GM23338 (cell line): Measurements from ENCODE around the gene NXN. TPM values are rescaled to one million over a fixed set of nuclear protein-coding genes. Genes with fewer than 3 reads are reported as not detected.

Source experiments
- ATAC-seq: fragments of 200-7000 bp; cut with Tn5 transposase; 3 replicates; pipeline ENCODE4 v1.9.1; 2020
- DNase-seq: peaks from one replicate; pipeline ENCODE4 v3.0.0-alpha.2; 2015; ENCODE audit warnings: low spot score
- H2AFZ ChIP-seq: fragments of 200-600 bp; sonication (generic); 2 replicates; pipeline ENCODE4 v1.8.0; 2016; ENCODE audit warnings: antibody characterized with exemption, mild to moderate bottlenecking, moderate library complexity
- H3F3A ChIP-seq: fragments of 200-600 bp; sonication (generic); replicated peaks from 2 replicates; pipeline ENCODE4 v1.8.0; 2017; ENCODE audit warnings: antibody characterized with exemption, mixed run types, low read depth
- H3K27ac ChIP-seq: fragments of 200-600 bp; sonication (generic); 2 replicates; pipeline ENCODE4 v1.6.1; 2016; ENCODE audit warnings: low read depth
- H3K27me3 ChIP-seq: fragments of 200-600 bp; sonication (generic); 2 replicates; pipeline ENCODE4 v1.8.0; 2016; ENCODE audit warnings: mild to moderate bottlenecking, mixed run types, moderate library complexity; ENCODE audit not compliant: insufficient read depth
- H3K36me3 ChIP-seq: fragments of 200-600 bp; sonication (generic); 2 replicates; pipeline ENCODE4 v1.8.0; 2016; ENCODE audit warnings: mild to moderate bottlenecking; ENCODE audit not compliant: insufficient read depth
- H3K4me1 ChIP-seq: fragments of 200-600 bp; sonication (generic); 2 replicates; pipeline ENCODE4 v1.8.0; 2016; ENCODE audit warnings: mild to moderate bottlenecking, moderate library complexity; ENCODE audit not compliant: insufficient read depth
- H3K4me2 ChIP-seq: fragments of 200-600 bp; sonication (generic); 2 replicates; pipeline ENCODE4 v1.7.1; 2017; ENCODE audit warnings: mixed run types
- H3K4me3 ChIP-seq: fragments of 200-600 bp; sonication (generic); 2 replicates; pipeline ENCODE4 v1.6.1; 2016; ENCODE audit warnings: mixed run types
- H3K79me2 ChIP-seq: fragments of 200-600 bp; sonication (generic); replicated peaks from 2 replicates; pipeline ENCODE4 v1.8.0; 2017; ENCODE audit warnings: mild to moderate bottlenecking; ENCODE audit not compliant: insufficient read depth
- H3K9me2 ChIP-seq: fragments of 200-600 bp; sonication (generic); 2 replicates; pipeline ENCODE4 v1.8.0; 2017; ENCODE audit not compliant: insufficient read depth
- H4K20me1 ChIP-seq: fragments of 200-600 bp; sonication (generic); replicated peaks from 2 replicates; pipeline ENCODE4 v1.8.0; 2017; ENCODE audit warnings: mild to moderate bottlenecking; ENCODE audit not compliant: insufficient read depth
- H3K27ac Mint-ChIP-seq: 2 replicates; pipeline ENCODE4 v1.8.0; 2020; ENCODE audit warnings: inconsistent platforms, mild to moderate bottlenecking, moderate library complexity, mixed read lengths
- H3K27me3 Mint-ChIP-seq: 3 replicates; pipeline ENCODE4 v1.8.0; 2022; ENCODE audit warnings: low read depth, mild to moderate bottlenecking, moderate library complexity, mixed read lengths, inconsistent platforms; ENCODE audit not compliant: insufficient read depth, poor library complexity
- H3K36me3 Mint-ChIP-seq: 3 replicates; pipeline ENCODE4 v1.8.0; 2021; ENCODE audit warnings: low read depth, mild to moderate bottlenecking, inconsistent platforms, moderate library complexity, mixed read lengths
- H3K4me1 Mint-ChIP-seq: 3 replicates; pipeline ENCODE4 v1.8.0; 2020; ENCODE audit warnings: mild to moderate bottlenecking, inconsistent platforms, mixed read lengths
- H3K4me3 Mint-ChIP-seq: 3 replicates; pipeline ENCODE4 v1.8.0; 2021; ENCODE audit warnings: moderate library complexity, mild to moderate bottlenecking, inconsistent platforms, mixed read lengths
- H3K9me3 Mint-ChIP-seq: 3 replicates; pipeline ENCODE4 v1.8.0; 2020; ENCODE audit warnings: moderate library complexity, mild to moderate bottlenecking, inconsistent platforms, mixed read lengths
- CREB1 ChIP-seq: fragments of 250-450 bp; sonication (Bioruptor Pico); IDR thresholded peaks from 2 replicates; pipeline ENCODE4 v1.5.0; 2020; ENCODE audit warnings: low read depth, mild to moderate bottlenecking, moderate library complexity
- EZH2 ChIP-seq: fragments of 200-600 bp; sonication (generic); IDR thresholded peaks from one replicate; pipeline ENCODE4 v1.8.0; 2017; ENCODE audit warnings: antibody characterized with exemption, mild to moderate bottlenecking, low read depth; ENCODE audit not compliant: unreplicated experiment
- EZH2phosphoT487 ChIP-seq: fragments of 200-600 bp; sonication (generic); IDR thresholded peaks from one replicate; pipeline ENCODE4 v1.8.1; 2018; ENCODE audit warnings: antibody characterized with exemption; ENCODE audit not compliant: unreplicated experiment
- JUNB ChIP-seq: IDR thresholded peaks from one replicate; pipeline ENCODE4 v1.6.1; 2016; ENCODE audit warnings: antibody characterized with exemption; ENCODE audit not compliant: unreplicated experiment
- NANOG ChIP-seq: IDR thresholded peaks from 2 replicates; pipeline ENCODE4 v1.6.1; 2016; ENCODE audit warnings: antibody characterized with exemption, borderline replicate concordance
- STAT1 ChIP-seq: IDR thresholded peaks from one replicate; pipeline ENCODE4 v1.6.1; 2016; ENCODE audit warnings: antibody characterized with exemption; ENCODE audit not compliant: unreplicated experiment
- ZNF114 ChIP-seq: fragments of 250-450 bp; sonication (Bioruptor Pico); IDR thresholded peaks from 2 replicates; pipeline ENCODE4 v1.5.0; 2020; ENCODE audit warnings: mild to moderate bottlenecking, moderate library complexity
- ZNF331 ChIP-seq: fragments of 250-450 bp; sonication (Bioruptor Pico); IDR thresholded peaks from 2 replicates; pipeline ENCODE4 v1.5.0; 2020; ENCODE audit warnings: low read depth, mild to moderate bottlenecking, moderate library complexity
- polyA plus RNA-seq: library from polyadenylated mRNA; unstranded; fragments of >200 nt; fragmentation: Nextera tagmentation; extraction: Ambion mirVana; gene quantifications from 2 replicates; pipeline ENCODE4 v1.2.1, GENCODE V29; 2016
- total RNA-seq: library from RNA; depleted of rRNA; stranded (reverse); fragments of >200 nt; shearing (Covaris generic); gene quantifications from 2 replicates; pipeline ENCODE4 v1.2.3, GENCODE V29; 2014
- TF ChIP-seq, protein P1 (sequence below): fragments of 250-450 bp; sonication (Bioruptor Pico); IDR thresholded peaks from 2 replicates; pipeline ENCODE4 v1.5.0; 2020; ENCODE audit warnings: mild to moderate bottlenecking, moderate library complexity
- TF ChIP-seq, protein P2 (sequence below), 2 experiments: fragments of 200-600 bp in 1 of 2; sonication (generic) in 1 of 2; conservative IDR thresholded peaks; 2 replicates each; pipeline versions ENCODE4 v1.5.1 to v1.6.1; 2016 to 2017; ENCODE audit warnings: antibody characterized with exemption in 2 of 2, low read depth in 2 of 2, mild to moderate bottlenecking in 2 of 2, moderate library complexity in 1 of 2
- TF ChIP-seq, protein P3 (sequence below): IDR thresholded peaks from 2 replicates; pipeline ENCODE4 v1.6.1; 2016; ENCODE audit warnings: antibody characterized with exemption
- TF ChIP-seq, protein P4 (sequence below): IDR thresholded peaks from one replicate; pipeline ENCODE4 v1.6.1; 2018; ENCODE audit warnings: antibody characterized with exemption; ENCODE audit not compliant: unreplicated experiment

The NXN gene
- total and polyA plus RNA-seq, 2 experiments from 2014 or later = 31.8 to 105 TPM

DNA sequence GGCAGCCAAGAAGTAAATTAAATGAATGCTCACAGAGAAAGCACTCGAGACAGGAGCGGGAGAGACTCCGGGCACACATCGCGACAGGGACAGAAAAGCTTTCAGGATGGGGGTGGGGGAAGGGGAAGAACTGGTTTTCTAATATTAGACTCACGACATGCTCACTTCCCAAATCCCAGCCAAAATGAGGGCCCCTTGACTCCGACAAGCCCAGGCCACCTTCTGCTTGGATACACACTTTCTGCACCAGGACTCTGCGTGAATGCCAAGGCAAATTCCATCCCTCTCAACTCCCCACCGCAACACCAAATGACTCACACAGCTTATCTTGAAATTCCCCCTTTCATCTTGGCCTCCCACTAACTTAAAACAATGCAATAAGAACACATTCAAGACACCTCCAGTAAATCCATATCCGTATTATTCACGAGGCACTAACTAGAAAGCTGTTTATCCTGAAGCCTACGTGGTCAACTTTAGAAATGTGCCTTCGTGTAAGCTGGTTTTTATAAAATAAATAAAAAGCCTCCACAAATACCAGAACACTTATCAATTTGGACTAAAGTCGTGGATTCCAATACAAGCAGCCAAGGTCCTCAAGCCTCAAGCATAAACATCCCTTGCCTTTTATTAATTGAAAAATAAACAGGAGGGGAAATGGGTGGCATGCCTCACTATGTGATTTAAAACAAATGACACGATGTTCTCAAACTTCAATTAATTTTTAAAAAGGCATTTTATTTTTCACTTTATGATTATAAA lies 46.1 kb downstream of the NXN start (continued):
- TF ChIP-seq, protein P1, sequence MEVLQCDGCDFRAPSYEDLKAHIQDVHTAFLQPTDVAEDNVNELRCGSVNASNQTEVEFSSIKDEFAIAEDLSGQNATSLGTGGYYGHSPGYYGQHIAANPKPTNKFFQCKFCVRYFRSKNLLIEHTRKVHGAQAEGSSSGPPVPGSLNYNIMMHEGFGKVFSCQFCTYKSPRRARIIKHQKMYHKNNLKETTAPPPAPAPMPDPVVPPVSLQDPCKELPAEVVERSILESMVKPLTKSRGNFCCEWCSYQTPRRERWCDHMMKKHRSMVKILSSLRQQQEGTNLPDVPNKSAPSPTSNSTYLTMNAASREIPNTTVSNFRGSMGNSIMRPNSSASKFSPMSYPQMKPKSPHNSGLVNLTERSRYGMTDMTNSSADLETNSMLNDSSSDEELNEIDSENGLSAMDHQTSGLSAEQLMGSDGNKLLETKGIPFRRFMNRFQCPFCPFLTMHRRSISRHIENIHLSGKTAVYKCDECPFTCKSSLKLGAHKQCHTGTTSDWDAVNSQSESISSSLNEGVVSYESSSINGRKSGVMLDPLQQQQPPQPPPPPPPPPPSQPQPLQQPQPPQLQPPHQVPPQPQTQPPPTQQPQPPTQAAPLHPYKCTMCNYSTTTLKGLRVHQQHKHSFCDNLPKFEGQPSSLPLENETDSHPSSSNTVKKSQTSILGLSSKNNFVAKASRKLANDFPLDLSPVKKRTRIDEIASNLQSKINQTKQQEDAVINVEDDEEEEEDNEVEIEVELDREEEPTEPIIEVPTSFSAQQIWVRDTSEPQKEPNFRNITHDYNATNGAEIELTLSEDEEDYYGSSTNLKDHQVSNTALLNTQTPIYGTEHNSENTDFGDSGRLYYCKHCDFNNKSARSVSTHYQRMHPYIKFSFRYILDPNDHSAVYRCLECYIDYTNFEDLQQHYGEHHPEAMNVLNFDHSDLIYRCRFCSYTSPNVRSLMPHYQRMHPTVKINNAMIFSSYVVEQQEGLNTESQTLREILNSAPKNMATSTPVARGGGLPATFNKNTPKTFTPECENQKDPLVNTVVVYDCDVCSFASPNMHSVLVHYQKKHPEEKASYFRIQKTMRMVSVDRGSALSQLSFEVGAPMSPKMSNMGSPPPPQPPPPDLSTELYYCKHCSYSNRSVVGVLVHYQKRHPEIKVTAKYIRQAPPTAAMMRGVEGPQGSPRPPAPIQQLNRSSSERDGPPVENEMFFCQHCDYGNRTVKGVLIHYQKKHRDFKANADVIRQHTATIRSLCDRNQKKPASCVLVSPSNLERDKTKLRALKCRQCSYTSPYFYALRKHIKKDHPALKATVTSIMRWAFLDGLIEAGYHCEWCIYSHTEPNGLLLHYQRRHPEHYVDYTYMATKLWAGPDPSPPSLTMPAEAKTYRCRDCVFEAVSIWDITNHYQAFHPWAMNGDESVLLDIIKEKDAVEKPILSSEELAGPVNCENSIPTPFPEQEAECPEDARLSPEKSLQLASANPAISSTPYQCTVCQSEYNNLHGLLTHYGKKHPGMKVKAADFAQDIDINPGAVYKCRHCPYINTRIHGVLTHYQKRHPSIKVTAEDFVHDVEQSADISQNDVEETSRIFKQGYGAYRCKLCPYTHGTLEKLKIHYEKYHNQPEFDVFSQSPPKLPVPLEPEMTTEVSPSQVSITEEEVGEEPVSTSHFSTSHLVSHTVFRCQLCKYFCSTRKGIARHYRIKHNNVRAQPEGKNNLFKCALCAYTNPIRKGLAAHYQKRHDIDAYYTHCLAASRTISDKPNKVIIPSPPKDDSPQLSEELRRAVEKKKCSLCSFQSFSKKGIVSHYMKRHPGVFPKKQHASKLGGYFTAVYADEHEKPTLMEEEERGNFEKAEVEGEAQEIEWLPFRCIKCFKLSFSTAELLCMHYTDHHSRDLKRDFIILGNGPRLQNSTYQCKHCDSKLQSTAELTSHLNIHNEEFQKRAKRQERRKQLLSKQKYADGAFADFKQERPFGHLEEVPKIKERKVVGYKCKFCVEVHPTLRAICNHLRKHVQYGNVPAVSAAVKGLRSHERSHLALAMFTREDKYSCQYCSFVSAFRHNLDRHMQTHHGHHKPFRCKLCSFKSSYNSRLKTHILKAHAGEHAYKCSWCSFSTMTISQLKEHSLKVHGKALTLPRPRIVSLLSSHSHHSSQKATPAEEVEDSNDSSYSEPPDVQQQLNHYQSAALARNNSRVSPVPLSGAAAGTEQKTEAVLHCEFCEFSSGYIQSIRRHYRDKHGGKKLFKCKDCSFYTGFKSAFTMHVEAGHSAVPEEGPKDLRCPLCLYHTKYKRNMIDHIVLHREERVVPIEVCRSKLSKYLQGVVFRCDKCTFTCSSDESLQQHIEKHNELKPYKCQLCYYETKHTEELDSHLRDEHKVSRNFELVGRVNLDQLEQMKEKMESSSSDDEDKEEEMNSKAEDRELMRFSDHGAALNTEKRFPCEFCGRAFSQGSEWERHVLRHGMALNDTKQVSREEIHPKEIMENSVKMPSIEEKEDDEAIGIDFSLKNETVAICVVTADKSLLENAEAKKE (CRISPR knock-in tag) = no peak
- TF ChIP-seq STAT1 (no peak), EZH2phosphoT487 (no peak)

DNA sequence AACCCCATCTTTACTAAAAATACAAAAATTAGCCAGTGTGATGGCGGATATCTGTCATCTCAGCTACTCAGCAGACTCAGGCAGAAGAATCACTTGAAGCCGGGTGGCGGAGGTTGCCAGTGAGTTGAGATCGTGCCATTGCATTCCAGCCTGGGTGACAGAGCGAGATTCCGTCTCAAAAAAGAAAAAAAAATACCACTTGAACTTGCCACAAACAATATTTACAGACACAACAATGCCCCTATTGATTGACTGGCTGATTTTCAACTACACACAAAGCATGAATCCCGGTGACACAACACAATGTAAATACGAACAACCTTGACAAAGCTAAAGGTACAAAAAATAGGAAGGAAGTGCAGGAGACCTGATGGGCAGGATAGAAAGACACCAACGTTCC lies 49.3 kb downstream of the NXN start:
- no peak overlapping the region for H3K27ac Mint-ChIP-seq
- Histone ChIP-seq H4K20me1 (peaks cover 31% of the 10 kb centered on the region), H3K4me1 (peaks cover 44% of the 10 kb centered on the region), H3F3A (peaks cover 15% of the 10 kb centered on the region), H3K4me3 (no peak overlapping the region), H3K9me2 (no peaks in the 10 kb centered on the region), H2AFZ (no peak overlapping the region), H3K27me3 (no peaks in the 10 kb centered on the region), H3K36me3 (no peaks in the 10 kb centered on the region), H3K79me2 (peaks cover 98% of the 10 kb centered on the region), H3K4me2 (no peak overlapping the region), H3K27ac (peak overlapping the region; percentile 61; the same call in 1 of the 2 replicates)
- H3K4me1 Mint-ChIP-seq = peaks cover 55% of the 10 kb centered on the region
- ATAC-seq (no peak), DNase-seq (no peak)
- no peak overlapping the region for H3K4me3 Mint-ChIP-seq
- H3K27me3 Mint-ChIP-seq = peaks cover 8% of the 10 kb centered on the region
- no peaks in the 10 kb centered on the region for H3K9me3 Mint-ChIP-seq
- H3K36me3 Mint-ChIP-seq = peaks cover 3% of the 10 kb centered on the region; the same call in 2 of the 3 replicates
- TF ChIP-seq EZH2 = no peak
- TF ChIP-seq STAT1 = no peak
- TF ChIP-seq CREB1 = no peak
- TF ChIP-seq JUNB = no peak
- no peak for TF ChIP-seq NANOG
- TF ChIP-seq, protein P2, sequence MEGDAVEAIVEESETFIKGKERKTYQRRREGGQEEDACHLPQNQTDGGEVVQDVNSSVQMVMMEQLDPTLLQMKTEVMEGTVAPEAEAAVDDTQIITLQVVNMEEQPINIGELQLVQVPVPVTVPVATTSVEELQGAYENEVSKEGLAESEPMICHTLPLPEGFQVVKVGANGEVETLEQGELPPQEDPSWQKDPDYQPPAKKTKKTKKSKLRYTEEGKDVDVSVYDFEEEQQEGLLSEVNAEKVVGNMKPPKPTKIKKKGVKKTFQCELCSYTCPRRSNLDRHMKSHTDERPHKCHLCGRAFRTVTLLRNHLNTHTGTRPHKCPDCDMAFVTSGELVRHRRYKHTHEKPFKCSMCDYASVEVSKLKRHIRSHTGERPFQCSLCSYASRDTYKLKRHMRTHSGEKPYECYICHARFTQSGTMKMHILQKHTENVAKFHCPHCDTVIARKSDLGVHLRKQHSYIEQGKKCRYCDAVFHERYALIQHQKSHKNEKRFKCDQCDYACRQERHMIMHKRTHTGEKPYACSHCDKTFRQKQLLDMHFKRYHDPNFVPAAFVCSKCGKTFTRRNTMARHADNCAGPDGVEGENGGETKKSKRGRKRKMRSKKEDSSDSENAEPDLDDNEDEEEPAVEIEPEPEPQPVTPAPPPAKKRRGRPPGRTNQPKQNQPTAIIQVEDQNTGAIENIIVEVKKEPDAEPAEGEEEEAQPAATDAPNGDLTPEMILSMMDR (conservative IDR thresholded peaks at IDR 0.05; ENCODE audit: low read depth in 2 of 2) = no peak
- TF ChIP-seq, protein P3, sequence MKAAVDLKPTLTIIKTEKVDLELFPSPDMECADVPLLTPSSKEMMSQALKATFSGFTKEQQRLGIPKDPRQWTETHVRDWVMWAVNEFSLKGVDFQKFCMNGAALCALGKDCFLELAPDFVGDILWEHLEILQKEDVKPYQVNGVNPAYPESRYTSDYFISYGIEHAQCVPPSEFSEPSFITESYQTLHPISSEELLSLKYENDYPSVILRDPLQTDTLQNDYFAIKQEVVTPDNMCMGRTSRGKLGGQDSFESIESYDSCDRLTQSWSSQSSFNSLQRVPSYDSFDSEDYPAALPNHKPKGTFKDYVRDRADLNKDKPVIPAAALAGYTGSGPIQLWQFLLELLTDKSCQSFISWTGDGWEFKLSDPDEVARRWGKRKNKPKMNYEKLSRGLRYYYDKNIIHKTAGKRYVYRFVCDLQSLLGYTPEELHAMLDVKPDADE = no peak
- no peak for TF ChIP-seq EZH2phosphoT487
- no peak for TF ChIP-seq ZNF331 (CRISPR knock-in tag)
- TF ChIP-seq, protein P4, sequence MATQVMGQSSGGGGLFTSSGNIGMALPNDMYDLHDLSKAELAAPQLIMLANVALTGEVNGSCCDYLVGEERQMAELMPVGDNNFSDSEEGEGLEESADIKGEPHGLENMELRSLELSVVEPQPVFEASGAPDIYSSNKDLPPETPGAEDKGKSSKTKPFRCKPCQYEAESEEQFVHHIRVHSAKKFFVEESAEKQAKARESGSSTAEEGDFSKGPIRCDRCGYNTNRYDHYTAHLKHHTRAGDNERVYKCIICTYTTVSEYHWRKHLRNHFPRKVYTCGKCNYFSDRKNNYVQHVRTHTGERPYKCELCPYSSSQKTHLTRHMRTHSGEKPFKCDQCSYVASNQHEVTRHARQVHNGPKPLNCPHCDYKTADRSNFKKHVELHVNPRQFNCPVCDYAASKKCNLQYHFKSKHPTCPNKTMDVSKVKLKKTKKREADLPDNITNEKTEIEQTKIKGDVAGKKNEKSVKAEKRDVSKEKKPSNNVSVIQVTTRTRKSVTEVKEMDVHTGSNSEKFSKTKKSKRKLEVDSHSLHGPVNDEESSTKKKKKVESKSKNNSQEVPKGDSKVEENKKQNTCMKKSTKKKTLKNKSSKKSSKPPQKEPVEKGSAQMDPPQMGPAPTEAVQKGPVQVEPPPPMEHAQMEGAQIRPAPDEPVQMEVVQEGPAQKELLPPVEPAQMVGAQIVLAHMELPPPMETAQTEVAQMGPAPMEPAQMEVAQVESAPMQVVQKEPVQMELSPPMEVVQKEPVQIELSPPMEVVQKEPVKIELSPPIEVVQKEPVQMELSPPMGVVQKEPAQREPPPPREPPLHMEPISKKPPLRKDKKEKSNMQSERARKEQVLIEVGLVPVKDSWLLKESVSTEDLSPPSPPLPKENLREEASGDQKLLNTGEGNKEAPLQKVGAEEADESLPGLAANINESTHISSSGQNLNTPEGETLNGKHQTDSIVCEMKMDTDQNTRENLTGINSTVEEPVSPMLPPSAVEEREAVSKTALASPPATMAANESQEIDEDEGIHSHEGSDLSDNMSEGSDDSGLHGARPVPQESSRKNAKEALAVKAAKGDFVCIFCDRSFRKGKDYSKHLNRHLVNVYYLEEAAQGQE = no peak
- no peak for TF ChIP-seq ZNF114 (CRISPR knock-in tag)
